HCT116 (cell line): Measurements from ENCODE around the gene STOML2. TPM values are rescaled to one million over a fixed set of nuclear protein-coding genes. Genes with fewer than 3 reads are reported as not detected.

ENCODE experiments used
- ATAC-seq: fragments of 200-7000 bp; cut with Tn5 transposase; 2 replicates; pipeline ENCODE4 v1.9.1; 2020; ENCODE audit warnings: mild to moderate bottlenecking, moderate library complexity
- BruUV-seq: library from RNA; stranded (reverse); fragments of 400-500 nt; replicated peaks from 2 replicates; lab custom pipeline; 2021; lab: Mats Ljungman, UMichigan
- CTCF ChIA-PET: fragments of 300-600 bp; sonication (Branson Sonifier 250); formaldehyde crosslinking; loops from one replicate; lab custom pipeline; 2021; ENCODE audit warnings: antibody characterized with exemption; lab: Charles Lee
- POLR2A ChIA-PET: fragments of 300-600, 350-600 bp; sonication (Branson Sonifier 250); formaldehyde crosslinking; loops from one replicate; lab custom pipeline; 2021; ENCODE audit warnings: antibody characterized with exemption; lab: Charles Lee
- RAD21 ChIA-PET, 2 experiments: fragments of 300-600 bp; sonication (Branson Sonifier 250); formaldehyde crosslinking; loops; one replicate each; lab custom pipeline; 2023; ENCODE audit warnings: low total read pairs in 2 of 2; ENCODE audit not compliant: uncharacterized antibody in 2 of 2, unreplicated experiment in 2 of 2, low non-redundant PET in 1 of 2; lab: Charles Lee
- DNase-seq: peaks from one replicate; pipeline ENCODE4 v3.0.0-alpha.2; 2010; ENCODE audit warnings: low read depth, low spot score
- H2AFZ ChIP-seq: fragments of 200-600 bp; shearing (Covaris generic), sonication (generic); 2 replicates; pipeline ENCODE4 v1.6.1; 2017; ENCODE audit warnings: low read depth, mixed run types, mixed read lengths, antibody characterized with exemption, low read length; ENCODE audit not compliant: poor library complexity, severe bottlenecking
- H3K27ac ChIP-seq: 2 replicates; pipeline ENCODE4 v1.5.1; 2012; ENCODE audit warnings: low read depth, low read length
- H3K27me3 ChIP-seq: fragments of 200-600 bp; sonication (generic); 2 replicates; pipeline ENCODE4 v1.6.1; 2016; ENCODE audit warnings: mixed run types, low read length, mixed read lengths; ENCODE audit not compliant: insufficient read depth
- H3K36me3 ChIP-seq, 2 experiments: fragments of 200-500 bp in 1 of 2; fragments of 200-600 bp in 1 of 2; sonication (Bioruptor generic) in 1 of 2; sonication (generic) in 1 of 2; 2 replicates each; pipeline versions ENCODE4 v1.5.1 to v1.6.1; 2014 to 2016; ENCODE audit warnings: low read length in 2 of 2, inconsistent platforms in 1 of 2, mixed read lengths in 1 of 2, mixed run types in 1 of 2; ENCODE audit not compliant: insufficient read depth in 2 of 2, control insufficient read depth in 1 of 2
- H3K4me1 ChIP-seq, 2 experiments: fragments of 200-600 bp in 1 of 2; sonication (generic) in 1 of 2; 2 replicates each; pipeline versions ENCODE4 v1.5.1 to v1.6.1; 2012 to 2017; ENCODE audit warnings: low read length in 2 of 2, inconsistent platforms in 1 of 2, mild to moderate bottlenecking in 1 of 2, mixed read lengths in 1 of 2, mixed run types in 1 of 2, moderate library complexity in 1 of 2; ENCODE audit not compliant: insufficient read depth in 2 of 2, control insufficient read depth in 1 of 2
- H3K4me2 ChIP-seq: fragments of 200-600 bp; sonication (generic); 2 replicates; pipeline ENCODE4 v1.6.1; 2017; ENCODE audit warnings: mixed run types, low read length, mixed read lengths
- H3K4me3 ChIP-seq, 2 experiments: fragments of 200-600 bp in 1 of 2; sonication (generic) in 1 of 2; replicated peaks in 1 of 2; 2 replicates each; pipeline ENCODE4 v1.5.1; 2011 to 2016; ENCODE audit warnings: low read length in 2 of 2, control low read depth in 1 of 2, low read depth in 1 of 2, mild to moderate bottlenecking in 1 of 2, mixed read lengths in 1 of 2, mixed run types in 1 of 2
- H3K79me2 ChIP-seq: fragments of 200-600 bp; sonication (generic); 2 replicates; pipeline ENCODE4 v1.6.1; 2017; ENCODE audit warnings: mild to moderate bottlenecking, mixed run types, low read length, moderate library complexity, mixed read lengths; ENCODE audit not compliant: insufficient read depth
- H3K9ac ChIP-seq: fragments of 200-600 bp; sonication (generic); 2 replicates; pipeline ENCODE4 v1.6.1; 2016; ENCODE audit warnings: low read length, mixed read lengths
- H3K9me2 ChIP-seq: fragments of 200-600 bp; sonication (generic), shearing (Covaris generic); 2 replicates; pipeline ENCODE4 v1.6.1; 2017; ENCODE audit warnings: mixed run types, mild to moderate bottlenecking, moderate library complexity; ENCODE audit not compliant: insufficient read depth
- H3K9me3 ChIP-seq, 2 experiments: fragments of 200-500 bp in 1 of 2; fragments of 200-600 bp in 1 of 2; sonication (Bioruptor generic) in 1 of 2; sonication (generic) in 1 of 2; 2 replicates each; pipeline ENCODE4 v1.6.1; 2014 to 2017; ENCODE audit warnings: low read length in 2 of 2, mixed read lengths in 2 of 2, inconsistent platforms in 1 of 2, low read depth in 1 of 2, mild to moderate bottlenecking in 1 of 2, mixed run types in 1 of 2, moderate library complexity in 1 of 2; ENCODE audit not compliant: control insufficient read depth in 1 of 2, insufficient read depth in 1 of 2
- H4K20me1 ChIP-seq: fragments of 200-600 bp; sonication (generic), shearing (Covaris generic); 2 replicates; pipeline ENCODE4 v1.6.1; 2017; ENCODE audit warnings: mixed run types, mild to moderate bottlenecking, moderate library complexity; ENCODE audit not compliant: insufficient read depth
- EGR1 ChIP-seq: IDR thresholded peaks from 2 replicates; pipeline ENCODE4 v1.6.1; 2012; ENCODE audit warnings: low read depth
- EZH2 ChIP-seq: fragments of 200-600 bp; sonication (generic); IDR thresholded peaks from 2 replicates; pipeline ENCODE4 v1.6.1; 2017; ENCODE audit warnings: antibody characterized with exemption, mixed run types
- FOSL1 ChIP-seq: IDR thresholded peaks from 2 replicates; pipeline ENCODE4 v1.6.1; 2012; ENCODE audit warnings: low read depth
- JUND ChIP-seq: IDR thresholded peaks from 2 replicates; pipeline ENCODE4 v1.6.1; 2012
- POLR2A ChIP-seq: IDR thresholded peaks from 2 replicates; pipeline ENCODE4 v1.7.0; 2011; ENCODE audit warnings: borderline replicate concordance; ENCODE audit not compliant: insufficient read depth, insufficient read length; ENCODE audit errors: extremely low read depth
- POLR2AphosphoS5 ChIP-seq: IDR thresholded peaks from 2 replicates; pipeline ENCODE4 v1.6.1; 2011; ENCODE audit warnings: mild to moderate bottlenecking, low read depth, low read length, moderate library complexity
- SP1 ChIP-seq: IDR thresholded peaks from 2 replicates; pipeline ENCODE4 v1.6.1; 2012; ENCODE audit warnings: low read depth
- SRF ChIP-seq: IDR thresholded peaks from 2 replicates; pipeline ENCODE4 v1.6.1; 2012; ENCODE audit warnings: low read depth
- YY1 ChIP-seq: IDR thresholded peaks from 2 replicates; pipeline ENCODE4 v1.6.1; 2011; ENCODE audit warnings: low read length, low read depth, moderate library complexity, mild to moderate bottlenecking; ENCODE audit not compliant: insufficient replicate concordance; ENCODE audit errors: extremely low read depth
- ZFX ChIP-seq: fragments of 450-650 bp; IDR thresholded peaks from 2 replicates; pipeline ENCODE4 v1.6.1; 2017
- intact Hi-C: fragments of 100-400 bp; cut with micrococcal nuclease; formaldehyde crosslinking; loops from 2 replicates; pipeline ENCODE4 v1.10.0; 2022
- total RNA-seq: library from RNA; stranded (reverse); gene quantifications from one replicate; pipeline ENCODE4 v1.2.1, GENCODE V29; 2021; ENCODE audit not compliant: unreplicated experiment
- TF ChIP-seq, protein P1 (sequence below): IDR thresholded peaks from 2 replicates; pipeline ENCODE4 v1.6.1; 2011; ENCODE audit warnings: mild to moderate bottlenecking, low read length, moderate library complexity; ENCODE audit not compliant: insufficient replicate concordance; ENCODE audit errors: extremely low read depth
- TF ChIP-seq, protein P2 (sequence below), 3 experiments: fragments of 200-600 bp in 1 of 3; sonication (generic) in 1 of 3; IDR thresholded peaks in 2 of 3; conservative IDR thresholded peaks in 1 of 3; 2 replicates each; pipeline ENCODE4 v1.5.1; 2012 to 2017; ENCODE audit warnings: low read depth in 2 of 3, low read length in 2 of 3, antibody characterized with exemption in 1 of 3, borderline replicate concordance in 1 of 3, control low read depth in 1 of 3, mild to moderate bottlenecking in 1 of 3, mixed read lengths in 1 of 3, mixed run types in 1 of 3, moderate library complexity in 1 of 3; ENCODE audit not compliant: insufficient read depth in 1 of 3

Gene STOML2
- total RNA-seq, 1 experiment from 2014 or later, result 245 TPM

DNA sequence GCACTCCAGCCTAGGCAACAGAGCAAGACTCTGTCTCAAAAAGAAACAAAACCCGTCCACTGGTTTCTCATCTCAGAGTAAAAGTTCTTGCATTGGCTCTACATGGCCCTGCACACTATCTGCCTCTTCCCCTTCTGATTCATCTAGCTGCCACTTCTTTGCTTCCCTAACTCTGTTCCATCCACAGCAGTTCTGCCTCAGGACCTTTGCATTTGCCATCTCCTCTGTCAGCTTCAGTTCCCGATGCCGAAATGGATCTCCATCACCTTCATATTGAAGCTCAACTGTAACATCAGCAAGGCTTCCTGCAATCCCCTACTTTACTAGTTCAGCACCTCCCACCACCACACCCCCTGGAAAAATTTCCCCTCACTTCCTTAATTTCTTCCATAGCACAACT lies 5.4 kb downstream of the STOML2 start (continued):
- TF ChIP-seq EZH2, result no peak
- TF ChIP-seq POLR2A, result no peak
- no peak for TF ChIP-seq FOSL1
- TF ChIP-seq SP1, result no peak

DNA sequence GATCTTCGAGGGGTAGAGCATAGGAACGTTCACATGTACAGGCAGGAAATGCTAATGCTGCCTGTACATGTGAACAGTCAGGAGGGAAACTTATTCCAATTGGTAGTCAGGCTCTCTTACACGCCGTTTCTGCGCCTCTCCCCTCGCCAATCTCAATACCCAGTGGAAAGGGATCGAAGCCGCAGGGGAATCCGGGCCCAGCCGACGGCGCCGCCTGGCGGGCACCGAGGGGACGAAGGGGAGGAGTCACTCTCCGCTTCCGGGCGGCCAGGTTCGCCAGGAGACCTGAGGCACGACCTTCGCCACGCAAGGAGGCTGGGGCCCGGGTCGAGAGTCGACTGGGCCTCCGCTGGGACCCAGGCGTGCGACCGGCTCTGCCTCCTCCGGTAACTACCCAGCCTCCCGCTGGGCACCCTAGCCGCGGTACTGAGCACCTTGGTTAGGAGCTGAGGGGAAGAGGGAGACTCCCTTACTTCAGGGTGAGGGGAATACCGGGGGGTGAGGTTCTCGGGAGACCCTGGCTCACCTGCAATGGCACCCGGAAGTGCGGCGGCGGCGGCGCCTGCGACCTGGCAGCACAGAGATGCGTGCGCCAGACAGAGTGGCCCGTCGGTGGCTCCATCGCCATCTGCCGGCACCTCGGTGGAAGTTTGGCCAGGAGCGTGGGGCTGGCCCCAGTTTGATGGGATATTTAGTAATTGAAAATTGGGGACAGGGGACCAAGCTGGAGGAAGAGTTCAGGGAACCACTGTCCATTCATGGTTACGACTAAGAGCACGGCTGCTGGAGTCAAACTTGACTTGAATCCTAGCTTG lies 6.7 kb downstream of the STOML2 start, which contains the start of gene PIGO:
TSS of gene PIGO (minus strand) at position 557 of the 815 bp plus-strand sequence. CDS start 1,026 bp downstream, outside the sequence.
- POLR2A ChIA-PET, result interaction anchor here (0.8 to 1.1 kb wide), 4 partner anchors 15 to 19 kb away, joined by 3 to 6 read pairs (median 4); partner anchors contain the start of genes ATOSB and FANCG
- no peaks in the 10 kb centered on the region for H3K9me2 ChIP-seq
- H3K4me1 ChIP-seq, result peaks cover 5 to 19% of the 10 kb centered on the region in 2 experiments; a peak in 3 of 4 replicates
- BruUV-seq, result TSS peak; percentile 66
- DNase-seq (peak; percentile 81), ATAC-seq (peak; percentile 90)
- H3K9ac ChIP-seq, result peak within 1 kb of the TSS; percentile 96
- intact Hi-C loops, result loop anchor here (1.0 to 5.0 kb wide), 4 partner anchors 104 to 381 kb away; no protein-coding TSS in a partner anchor
- peak within 1 kb of the TSS; percentile 57 to 92 for H3K4me3 ChIP-seq
- H4K20me1 ChIP-seq, result no peaks in the 10 kb centered on the region
- CTCF ChIA-PET, result interaction anchor here (0.9 to 2.9 kb wide), 6 partner anchors 15 to 197 kb away, joined by 3 to 20 read pairs (median 4); partner anchors contain the start of genes ATOSB, FANCG and VCP
- RAD21 ChIA-PET, result interaction anchor here in 1 of 2 experiments (0.6 kb wide), 1 partner anchor 16 kb away, joined by 5 read pairs; the partner anchor contains the start of gene FANCG
- no peak within 1 kb of the TSS for H2AFZ ChIP-seq
- H3K36me3 ChIP-seq, result peaks cover 13 to 25% of the 10 kb centered on the region in 2 experiments
- TF ChIP-seq, protein P1, sequence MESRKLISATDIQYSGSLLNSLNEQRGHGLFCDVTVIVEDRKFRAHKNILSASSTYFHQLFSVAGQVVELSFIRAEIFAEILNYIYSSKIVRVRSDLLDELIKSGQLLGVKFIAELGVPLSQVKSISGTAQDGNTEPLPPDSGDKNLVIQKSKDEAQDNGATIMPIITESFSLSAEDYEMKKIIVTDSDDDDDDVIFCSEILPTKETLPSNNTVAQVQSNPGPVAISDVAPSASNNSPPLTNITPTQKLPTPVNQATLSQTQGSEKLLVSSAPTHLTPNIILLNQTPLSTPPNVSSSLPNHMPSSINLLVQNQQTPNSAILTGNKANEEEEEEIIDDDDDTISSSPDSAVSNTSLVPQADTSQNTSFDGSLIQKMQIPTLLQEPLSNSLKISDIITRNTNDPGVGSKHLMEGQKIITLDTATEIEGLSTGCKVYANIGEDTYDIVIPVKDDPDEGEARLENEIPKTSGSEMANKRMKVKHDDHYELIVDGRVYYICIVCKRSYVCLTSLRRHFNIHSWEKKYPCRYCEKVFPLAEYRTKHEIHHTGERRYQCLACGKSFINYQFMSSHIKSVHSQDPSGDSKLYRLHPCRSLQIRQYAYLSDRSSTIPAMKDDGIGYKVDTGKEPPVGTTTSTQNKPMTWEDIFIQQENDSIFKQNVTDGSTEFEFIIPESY, result peak; percentile 54
- TF ChIP-seq EZH2 (no peak), POLR2AphosphoS5 (peak; percentile 83; the same call in 1 of the 2 replicates), ZFX (peak; percentile 98), FOSL1 (no peak), YY1 (peak; percentile 84), POLR2A (no peak), EGR1 (no peak), SRF (no peak), JUND (no peak)
- TF ChIP-seq, protein P2, sequence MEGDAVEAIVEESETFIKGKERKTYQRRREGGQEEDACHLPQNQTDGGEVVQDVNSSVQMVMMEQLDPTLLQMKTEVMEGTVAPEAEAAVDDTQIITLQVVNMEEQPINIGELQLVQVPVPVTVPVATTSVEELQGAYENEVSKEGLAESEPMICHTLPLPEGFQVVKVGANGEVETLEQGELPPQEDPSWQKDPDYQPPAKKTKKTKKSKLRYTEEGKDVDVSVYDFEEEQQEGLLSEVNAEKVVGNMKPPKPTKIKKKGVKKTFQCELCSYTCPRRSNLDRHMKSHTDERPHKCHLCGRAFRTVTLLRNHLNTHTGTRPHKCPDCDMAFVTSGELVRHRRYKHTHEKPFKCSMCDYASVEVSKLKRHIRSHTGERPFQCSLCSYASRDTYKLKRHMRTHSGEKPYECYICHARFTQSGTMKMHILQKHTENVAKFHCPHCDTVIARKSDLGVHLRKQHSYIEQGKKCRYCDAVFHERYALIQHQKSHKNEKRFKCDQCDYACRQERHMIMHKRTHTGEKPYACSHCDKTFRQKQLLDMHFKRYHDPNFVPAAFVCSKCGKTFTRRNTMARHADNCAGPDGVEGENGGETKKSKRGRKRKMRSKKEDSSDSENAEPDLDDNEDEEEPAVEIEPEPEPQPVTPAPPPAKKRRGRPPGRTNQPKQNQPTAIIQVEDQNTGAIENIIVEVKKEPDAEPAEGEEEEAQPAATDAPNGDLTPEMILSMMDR (IDR thresholded peaks at IDR 0.05 in 2 of 3, conservative IDR thresholded peaks at IDR 0.05 in 1 of 3; ENCODE audit: borderline replicate concordance in 1 of 3, insufficient read depth in 1 of 3, low read depth in 2 of 3, low read length in 2 of 3), result peak in 2 of 3 experiments; percentile 59 to 78; a peak in 4 of 6 replicates
- H3K79me2 ChIP-seq, result peaks cover 20% of the 10 kb centered on the region
- H3K27ac ChIP-seq, result peak within 1 kb of the TSS; percentile 92
- H3K27me3 ChIP-seq, result no peaks in the 10 kb centered on the region
- H3K9me3 ChIP-seq, result no peaks in the 10 kb centered on the region
- peak within 1 kb of the TSS; percentile 96 for H3K4me2 ChIP-seq
